C4-2B (cell line): ENCODE measurements around the gene PAN3.

Experiments used
- H3K27ac ChIP-seq: fragments of 450-650 bp; 2 replicates; pipeline ENCODE4 v1.5.1; 2017
- CTCF ChIP-seq: fragments of 450-650 bp; conservative IDR thresholded peaks from 2 replicates; pipeline ENCODE4 v1.5.1; 2017; ENCODE audit warnings: mild to moderate bottlenecking
- ZFX ChIP-seq: fragments of 450-650 bp; IDR thresholded peaks from 2 replicates; pipeline ENCODE4 v1.6.1; 2017

Gene PAN3

DNA sequence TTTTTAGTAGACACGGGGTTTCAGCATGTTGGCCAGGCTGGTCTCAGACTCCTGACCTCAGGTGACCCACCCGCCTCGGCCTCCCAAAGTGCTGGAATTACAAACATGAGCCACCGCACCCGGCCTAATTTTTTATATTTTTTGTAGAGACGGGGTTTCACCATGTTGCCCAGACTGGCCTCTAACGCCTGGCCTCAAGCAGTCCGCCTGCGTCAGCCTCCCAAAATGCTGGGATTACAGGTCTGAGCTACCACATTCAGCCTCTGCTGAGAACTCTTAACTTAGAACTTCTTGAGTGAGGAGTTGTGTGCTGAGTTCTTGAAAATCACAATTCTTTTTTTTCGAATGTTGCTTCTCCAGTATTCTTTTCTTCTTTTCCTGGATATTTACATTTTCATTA lies 112.2 kb downstream of the PAN3 start:
- H3K27ac ChIP-seq, result no peak overlapping the region
- no peak for TF ChIP-seq ZFX
- no peak for TF ChIP-seq CTCF

DNA sequence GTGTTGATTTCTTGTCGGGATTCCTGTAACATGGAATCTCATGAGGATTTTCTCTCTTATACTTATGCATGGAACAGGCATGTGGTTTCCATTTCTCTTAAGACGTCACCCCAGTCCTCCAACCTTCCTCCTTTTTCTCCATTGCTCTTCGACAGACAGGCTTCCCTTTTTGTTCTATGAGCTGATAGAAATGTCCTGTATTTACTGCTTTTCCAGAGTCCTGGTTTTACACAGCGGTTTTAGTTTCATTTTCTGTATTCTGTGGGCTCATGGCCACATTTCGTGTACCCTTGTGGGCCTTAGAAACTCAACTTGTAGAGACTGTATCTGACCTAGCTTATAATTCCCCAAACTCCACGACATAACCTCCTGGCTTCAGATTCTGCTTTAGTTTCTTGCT lies 113.1 kb downstream of the PAN3 start:
- no peak for TF ChIP-seq ZFX
- no peak for TF ChIP-seq CTCF

GRCh38 chr13:28252547-28252946 lies 114.2 kb downstream of the PAN3 start:
- no peak overlapping the region for H3K27ac ChIP-seq
- TF ChIP-seq CTCF (no peak), ZFX (no peak)

More for the DNA sequence above, 113.1 kb downstream of the PAN3 start:
- H3K27ac ChIP-seq, result no peak overlapping the region

- H3K27ac ChIP-seq, result no peak overlapping the region
- TF ChIP-seq ZFX (no peak), CTCF (no peak)
These were observed 119.0 kb downstream of the PAN3 start for GRCh38 chr13:28257305-28257704.

- no peak overlapping the region for H3K27ac ChIP-seq
- TF ChIP-seq ZFX (no peak), CTCF (no peak)
These were observed 120.1 kb downstream of the PAN3 start for GRCh38 chr13:28258417-28258816.

GRCh38 chr13:28267497-28267896 lies 129.2 kb downstream of the PAN3 start:
- no peak for TF ChIP-seq CTCF
- no peak for TF ChIP-seq ZFX
- no peak overlapping the region for H3K27ac ChIP-seq

DNA sequence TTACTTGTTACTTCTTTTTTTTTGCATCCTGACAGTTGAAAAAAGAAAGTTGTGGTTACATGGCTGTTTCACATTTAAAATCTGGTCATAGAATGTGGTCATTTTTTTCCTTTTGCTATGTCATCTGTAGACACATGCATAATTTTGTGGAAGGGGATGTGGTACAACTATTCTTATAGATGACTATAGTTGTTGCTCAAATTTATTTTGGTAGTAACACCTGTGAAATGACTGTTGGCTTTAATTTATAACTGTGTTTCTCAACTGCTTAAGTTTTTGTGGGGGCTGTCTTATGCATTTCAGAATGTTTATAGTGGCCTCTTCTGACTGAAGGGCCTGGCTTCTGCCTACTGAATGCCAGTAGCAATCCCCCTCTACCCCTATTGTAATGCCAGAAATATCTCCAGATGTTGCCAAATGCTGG lies 130.5 kb downstream of the PAN3 start:
- H3K27ac ChIP-seq, result no peak overlapping the region
- TF ChIP-seq CTCF (no peak), ZFX (no peak)
